Measurements from ENCODE around the gene PLA2G12A.
"Not testable (repeated sequence)": the region's sequence is repeated elsewhere in the genome, so short reads cannot be mapped to it uniquely, and the experiment has no call there.

The PLA2G12A gene

DNA sequence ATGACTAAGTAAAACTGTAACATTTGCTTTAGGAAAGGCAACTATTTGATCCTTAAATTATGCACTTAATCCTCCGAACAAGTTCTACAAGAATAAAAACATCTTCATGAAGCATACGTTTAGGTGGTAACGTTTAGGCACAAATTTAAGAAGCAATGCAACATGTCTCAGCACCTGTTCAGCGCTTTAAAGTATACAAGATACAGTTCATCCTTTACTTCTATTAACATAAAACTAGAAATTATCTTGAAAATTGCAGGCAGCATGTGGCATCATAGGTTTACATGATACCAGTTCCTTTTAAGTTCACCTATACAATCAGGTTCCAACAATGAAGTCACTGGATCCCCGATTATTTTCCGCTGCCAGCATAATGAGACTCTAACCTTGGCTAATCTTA, 1.5 kb downstream of the PLA2G12A start:
- DNase-seq = no peak

DNA sequence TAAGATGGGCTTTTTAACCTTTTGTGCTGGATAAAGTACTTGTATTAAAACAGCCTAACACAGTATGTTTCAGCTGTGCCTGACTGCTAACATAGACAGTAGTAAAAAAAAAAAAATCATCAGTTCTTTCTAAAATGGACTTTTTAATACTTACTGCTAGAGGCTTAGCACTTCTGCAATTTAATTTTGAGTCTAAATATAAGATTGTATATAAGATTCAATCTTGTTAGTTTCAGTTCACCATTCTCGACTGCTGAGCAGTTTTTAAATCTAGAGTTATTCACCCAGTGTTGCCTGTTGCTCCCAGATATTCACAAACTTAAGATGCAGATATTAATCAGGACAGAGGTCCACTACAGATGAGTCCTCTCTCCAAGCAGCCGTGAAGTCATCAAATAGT, 6.8 kb downstream of the PLA2G12A start:
- no peak for DNase-seq

GRCh38 chr4:109722357-109722756, 7.5 kb downstream of the PLA2G12A start:
- DNase-seq = no peak

- DNase-seq = no peak
Measured at GRCh38 chr4:109721033-109721432, 8.8 kb downstream of the PLA2G12A start.

- no peak for DNase-seq
Measured at GRCh38 chr4:109719604-109720003, 10.3 kb downstream of the PLA2G12A start.

- no peak for DNase-seq
Measured at GRCh38 chr4:109718759-109719158, 11.1 kb downstream of the PLA2G12A start.

- DNase-seq = no peak
Measured at GRCh38 chr4:109713500-109713899, 16.4 kb downstream of the PLA2G12A start.

DNA sequence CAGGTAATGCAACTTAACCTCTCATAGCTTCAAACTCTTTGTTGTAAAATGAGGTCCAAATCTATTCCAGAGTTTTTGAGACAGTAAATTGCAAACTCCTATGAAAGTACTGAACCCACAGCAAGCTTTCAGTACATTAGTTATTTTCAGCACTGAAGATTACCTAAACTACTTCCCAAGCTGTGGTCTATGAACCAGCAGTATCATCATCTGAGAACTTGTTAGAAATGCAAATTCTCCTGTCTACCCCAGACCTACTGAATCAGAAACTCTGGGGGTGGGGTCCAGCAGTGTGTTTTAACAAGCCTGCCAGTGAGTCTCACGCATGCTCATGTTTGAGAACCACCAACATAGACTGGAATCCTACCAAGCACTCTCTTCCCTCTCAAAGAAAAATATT, 20.9 kb downstream of the PLA2G12A start:
- no peak for DNase-seq

- DNase-seq = no peak
Measured at GRCh38 chr4:109708435-109708834, 21.4 kb downstream of the PLA2G12A start.

DNA sequence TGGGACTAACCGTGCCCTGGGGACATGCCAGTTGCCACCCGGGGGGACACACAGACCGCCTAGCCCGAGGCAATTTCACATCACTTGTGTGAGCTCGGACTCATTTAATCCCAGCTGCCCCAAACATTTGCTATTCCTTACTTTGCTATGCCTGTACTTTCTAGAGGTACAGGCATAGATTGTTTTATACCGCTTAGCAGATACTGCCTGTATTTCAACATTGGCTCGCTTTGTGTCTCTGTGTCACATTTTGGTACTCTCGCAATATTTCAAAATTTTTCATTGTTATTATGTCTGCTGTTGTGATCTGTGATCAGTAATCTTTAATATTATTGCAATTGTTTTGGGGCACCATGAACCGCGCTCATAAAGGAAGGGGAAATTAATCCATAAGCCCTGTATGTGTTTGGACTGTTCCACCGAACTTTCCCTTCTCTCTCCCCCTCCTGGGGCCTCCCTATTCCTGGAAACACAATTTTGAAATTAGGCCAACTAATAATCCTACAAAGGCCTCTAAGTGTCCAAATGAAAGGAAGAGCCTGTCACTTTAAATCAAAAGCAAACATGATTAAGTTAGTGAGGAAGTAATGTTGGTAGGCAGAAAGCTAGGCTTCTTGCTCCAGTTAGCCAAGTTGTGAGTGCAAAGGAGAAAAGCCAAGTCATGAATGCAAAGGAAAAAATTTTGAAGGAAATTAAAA, 26.1 kb downstream of the PLA2G12A start:
- DNase-seq = no peak

DNA sequence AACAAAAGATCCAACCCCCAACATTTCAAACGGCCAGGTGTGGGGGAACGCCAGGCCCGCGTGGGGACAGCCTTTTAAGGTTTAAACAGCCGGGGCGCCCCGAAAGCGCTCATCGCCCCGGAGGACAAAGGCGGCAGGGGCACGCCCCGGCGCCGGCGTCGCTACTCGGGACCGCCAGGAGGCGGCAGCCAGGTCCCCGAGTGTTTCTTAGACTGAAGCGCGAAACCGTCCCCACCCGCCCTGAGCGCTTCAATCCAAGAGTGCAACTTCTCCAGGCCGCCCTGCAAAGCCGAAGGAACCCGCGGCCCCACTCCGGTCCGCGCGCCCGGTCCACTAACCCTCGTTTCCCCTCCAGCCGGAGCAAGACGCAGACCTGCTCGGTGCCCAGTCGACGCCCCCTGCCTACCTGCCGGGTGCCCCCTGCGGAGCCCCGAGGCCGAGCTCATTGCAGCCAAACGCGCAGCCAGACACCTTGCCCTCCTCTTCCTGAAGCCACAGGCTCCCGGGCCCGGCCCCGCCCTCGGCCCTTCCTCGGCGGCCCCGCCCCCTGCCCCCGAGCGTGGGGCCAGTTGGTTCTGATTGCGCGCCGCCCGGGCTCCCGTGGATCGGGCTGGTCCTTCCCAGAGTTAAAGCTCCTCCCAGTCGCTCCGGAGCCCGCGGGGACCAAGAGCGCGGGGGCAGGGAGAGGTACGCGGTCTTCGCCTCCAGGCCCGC, 26.8 kb downstream of the PLA2G12A start, which contains the start of gene CASP6:
Gene CASP6 (minus strand): TSS at position 496 of the 714 bp plus-strand sequence. CDS start 50 bp downstream, at position 446.
- DNase-seq = peak; percentile 18

- DNase-seq = no peak
Measured at GRCh38 chr4:109701566-109702410, 28.1 kb downstream of the PLA2G12A start.

- no peak for DNase-seq
Measured at GRCh38 chr4:109699553-109700225, 30.2 kb downstream of the PLA2G12A start.

- DNase-seq = no peak
Measured at GRCh38 chr4:109698656-109699055, 31.2 kb downstream of the PLA2G12A start.

DNA sequence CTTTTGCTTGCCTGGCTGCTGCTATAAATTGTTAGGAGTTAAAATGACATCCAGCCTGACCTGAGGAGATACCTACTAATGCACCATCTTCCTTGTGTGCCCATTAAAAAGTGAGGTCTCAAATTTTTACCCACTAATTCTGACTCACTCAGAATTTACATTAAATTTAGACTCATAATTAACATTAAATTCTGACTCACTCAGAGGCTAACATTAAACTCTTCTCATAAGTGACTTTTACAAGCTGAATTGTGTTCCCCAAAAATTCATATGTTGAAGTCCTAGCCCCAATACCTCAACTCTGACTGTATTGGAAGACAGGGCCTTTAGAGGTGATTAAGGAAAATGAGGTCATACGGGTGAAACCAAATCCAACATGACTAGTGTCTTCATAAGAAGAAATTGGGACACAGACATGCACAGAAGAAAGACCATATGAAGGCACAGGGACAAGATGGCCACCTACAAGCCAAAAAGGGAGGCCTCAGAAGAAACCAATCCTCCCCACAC, 38.4 kb downstream of the PLA2G12A start:
- no peak for DNase-seq

GRCh38 chr4:109690690-109691410, 39.0 kb downstream of the PLA2G12A start:
- no peak for DNase-seq

DNA sequence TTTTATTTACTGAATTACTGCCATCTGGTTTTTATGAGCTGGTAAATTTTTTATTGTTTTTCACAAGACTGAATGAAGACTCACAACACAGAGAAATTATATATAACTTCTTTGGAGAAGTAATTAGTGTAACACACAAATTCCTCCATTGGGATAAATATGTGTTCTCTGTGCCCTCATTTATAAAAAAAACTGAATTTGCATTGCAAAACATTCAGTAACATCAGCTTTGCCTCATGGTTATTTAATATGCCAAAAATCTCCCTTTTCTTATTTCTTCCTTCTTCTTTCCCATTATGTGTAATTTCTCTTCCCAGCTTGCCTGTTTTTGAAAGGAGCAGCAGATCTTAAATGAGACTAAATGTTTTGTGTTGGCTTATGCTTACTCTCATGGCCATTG, 45.1 kb downstream of the PLA2G12A start:
- no peak for DNase-seq

- no peak for DNase-seq
Measured at GRCh38 chr4:109683621-109684253, 46.1 kb downstream of the PLA2G12A start.

- DNase-seq = no peak
Measured at GRCh38 chr4:109682875-109683274, 47.0 kb downstream of the PLA2G12A start.

DNA sequence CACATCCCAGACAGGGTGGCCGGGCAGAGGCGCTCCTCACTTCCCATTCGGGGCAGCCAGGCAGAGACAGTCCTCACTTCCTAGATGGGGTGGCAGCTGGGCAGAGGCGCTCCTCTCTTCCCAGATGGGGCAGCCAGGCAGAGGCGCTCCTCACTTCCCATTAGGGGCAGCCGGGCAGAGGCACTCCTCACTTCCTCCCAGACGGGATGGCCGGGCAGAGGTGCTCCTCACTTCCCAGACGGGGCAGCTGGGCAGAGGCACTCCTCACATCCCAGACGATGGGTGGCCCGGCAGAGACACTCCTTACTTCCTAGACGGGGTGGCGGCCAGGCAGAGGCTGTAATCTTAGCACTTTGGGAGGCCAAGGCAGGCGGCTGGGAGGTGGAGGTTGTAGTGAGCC, 50.9 kb downstream of the PLA2G12A start:
- DNase-seq = not testable (repeated sequence)

GRCh38 chr4:109678472-109678871, 51.4 kb downstream of the PLA2G12A start:
- DNase-seq = not testable (repeated sequence)
